Hepatocyte (in vitro differentiated cells): ENCODE measurements around the gene PYROXD2. TPM values are rescaled to one million over a fixed set of nuclear protein-coding genes. Genes with fewer than 3 reads are reported as not detected.

ENCODE experiments used
- DNase-seq: peaks from one replicate; pipeline ENCODE4 v3.0.0-alpha.2; 2016; ENCODE audit warnings: low spot score
- H2AFZ ChIP-seq: fragments of 200-600 bp; sonication (generic); 2 replicates; pipeline ENCODE4 v1.6.0; 2016; ENCODE audit warnings: antibody characterized with exemption, mild to moderate bottlenecking
- H3K27ac ChIP-seq: fragments of 200-600 bp; sonication (generic); 2 replicates; pipeline ENCODE4 v1.5.1; 2016; ENCODE audit warnings: mild to moderate bottlenecking
- H3K27me3 ChIP-seq: fragments of 200-600 bp; sonication (generic); 2 replicates; pipeline ENCODE4 v1.6.1; 2016
- H3K36me3 ChIP-seq: fragments of 200-600 bp; sonication (generic); replicated peaks from 2 replicates; pipeline ENCODE4 v1.5.1; 2016; ENCODE audit warnings: low read depth; ENCODE audit not compliant: insufficient read depth
- H3K4me1 ChIP-seq: fragments of 200-600 bp; sonication (generic); 2 replicates; pipeline ENCODE4 v1.5.1; 2016; ENCODE audit warnings: mild to moderate bottlenecking, moderate library complexity; ENCODE audit not compliant: insufficient read depth
- H3K4me2 ChIP-seq: fragments of 200-600 bp; sonication (generic); 2 replicates; pipeline ENCODE4 v1.6.0; 2016
- H3K4me3 ChIP-seq: fragments of 200-600 bp; sonication (generic); 2 replicates; pipeline ENCODE4 v1.5.1; 2016; ENCODE audit warnings: mild to moderate bottlenecking
- H3K79me2 ChIP-seq: fragments of 200-600 bp; sonication (generic); 2 replicates; pipeline ENCODE4 v1.6.0; 2017; ENCODE audit warnings: mild to moderate bottlenecking
- H3K9me2 ChIP-seq: fragments of 200-600 bp; sonication (generic); replicated peaks from 2 replicates; pipeline ENCODE4 v1.6.0; 2017; ENCODE audit warnings: mild to moderate bottlenecking; ENCODE audit not compliant: insufficient read depth
- H3K9me3 ChIP-seq: fragments of 200-600 bp; sonication (generic); 2 replicates; pipeline ENCODE4 v1.5.1; 2016; ENCODE audit warnings: low read depth, mild to moderate bottlenecking
- H4K20me1 ChIP-seq: fragments of 200-600 bp; sonication (generic); 2 replicates; pipeline ENCODE4 v1.6.0; 2016; ENCODE audit warnings: mild to moderate bottlenecking; ENCODE audit not compliant: insufficient read depth, poor library complexity, severe bottlenecking
- CTCF ChIP-seq: fragments of 200-600 bp; sonication (generic); IDR thresholded peaks from 2 replicates; pipeline ENCODE4 v1.5.1; 2016; ENCODE audit warnings: antibody characterized with exemption, mild to moderate bottlenecking; ENCODE audit not compliant: poor library complexity
- EZH2 ChIP-seq: fragments of 200-600 bp; sonication (generic); IDR thresholded peaks from 2 replicates; pipeline ENCODE4 v1.6.1; 2016; ENCODE audit warnings: antibody characterized with exemption, mild to moderate bottlenecking, borderline replicate concordance
- EZH2phosphoT487 ChIP-seq: fragments of 200-600 bp; sonication (generic); IDR thresholded peaks from one replicate; pipeline ENCODE4 v1.6.1; 2018; ENCODE audit warnings: antibody characterized with exemption, mild to moderate bottlenecking, low read depth, moderate library complexity; ENCODE audit not compliant: unreplicated experiment, severe bottlenecking
- WGBS: methylation state at CpG from one replicate; pipeline ENCODE4 v1.1.6; 2016; ENCODE audit warnings: low lambda C conversion rate; ENCODE audit errors: missing lambda C conversion rate; 5-methylcytosine and 5-hydroxymethylcytosine counted together
- polyA plus RNA-seq: library from polyadenylated mRNA; unstranded; fragments of >200 nt; fragmentation: Nextera tagmentation; extraction: Ambion mirVana; gene quantifications from 2 replicates; pipeline ENCODE4 v1.2.1, GENCODE V29; 2016
- total RNA-seq: library from RNA; depleted of rRNA; stranded (reverse); fragments of >200 nt; gene quantifications from 2 replicates; pipeline ENCODE4 v1.2.3, GENCODE V29; 2014

PYROXD2 gene
- total and polyA plus RNA-seq, 2 experiments from 2014 or later = 9.7 to 11.6 TPM

GRCh38 chr10:98339799-98340198, 75.2 kb downstream of the PYROXD2 start:
- H3K9me2 ChIP-seq = no peaks in the 10 kb centered on the region
- no peak overlapping the region for H3K4me3 ChIP-seq
- TF ChIP-seq CTCF = no peak
- no peak for TF ChIP-seq EZH2
- no peak for TF ChIP-seq EZH2phosphoT487
- H2AFZ ChIP-seq = no peak overlapping the region
- no peaks in the 10 kb centered on the region for H3K9me3 ChIP-seq
- H3K27me3 ChIP-seq = no peaks in the 10 kb centered on the region
- H3K79me2 ChIP-seq = no peaks in the 10 kb centered on the region
- H3K36me3 ChIP-seq = no peaks in the 10 kb centered on the region
- no peaks in the 10 kb centered on the region for H4K20me1 ChIP-seq
- H3K4me2 ChIP-seq = no peak overlapping the region
- 88% methylated on average over 5 of the region's 5 CpGs for WGBS
- H3K27ac ChIP-seq = no peak overlapping the region
- peaks cover 8% of the 10 kb centered on the region for H3K4me1 ChIP-seq
- no peak for DNase-seq

- H3K4me1 ChIP-seq = peaks cover 7% of the 10 kb centered on the region
- no peak for DNase-seq
- no peaks in the 10 kb centered on the region for H3K9me2 ChIP-seq
- no peaks in the 10 kb centered on the region for H3K36me3 ChIP-seq
- H4K20me1 ChIP-seq = no peaks in the 10 kb centered on the region
- H3K27me3 ChIP-seq = no peaks in the 10 kb centered on the region
- no peaks in the 10 kb centered on the region for H3K79me2 ChIP-seq
- H3K4me3 ChIP-seq = no peak overlapping the region
- H3K4me2 ChIP-seq = no peak overlapping the region
- H3K9me3 ChIP-seq = no peaks in the 10 kb centered on the region
- 89% methylated on average over 5 of the region's 5 CpGs for WGBS
- H2AFZ ChIP-seq = no peak overlapping the region
- no peak for TF ChIP-seq CTCF
- TF ChIP-seq EZH2phosphoT487 = no peak
- TF ChIP-seq EZH2 = no peak
- H3K27ac ChIP-seq = no peak overlapping the region
Measured at GRCh38 chr10:98338896-98339295, 76.1 kb downstream of the PYROXD2 start.

GRCh38 chr10:98338318-98338717, 76.7 kb downstream of the PYROXD2 start:
- Histone ChIP-seq H3K27me3 (no peaks in the 10 kb centered on the region), H3K9me3 (no peaks in the 10 kb centered on the region), H4K20me1 (no peaks in the 10 kb centered on the region), H3K4me2 (no peak overlapping the region), H2AFZ (no peak overlapping the region), H3K27ac (no peak overlapping the region), H3K79me2 (no peaks in the 10 kb centered on the region), H3K36me3 (no peaks in the 10 kb centered on the region), H3K9me2 (no peaks in the 10 kb centered on the region), H3K4me3 (no peak overlapping the region), H3K4me1 (peaks cover 7% of the 10 kb centered on the region)
- WGBS = 89% methylated on average over 6 of the region's 6 CpGs
- DNase-seq = no peak
- TF ChIP-seq CTCF (no peak), EZH2phosphoT487 (no peak), EZH2 (no peak)

GRCh38 chr10:98337484-98337883, 77.5 kb downstream of the PYROXD2 start:
- Histone ChIP-seq H3K4me2 (no peak overlapping the region), H3K27me3 (no peaks in the 10 kb centered on the region), H3K79me2 (no peaks in the 10 kb centered on the region), H2AFZ (no peak overlapping the region), H3K36me3 (no peaks in the 10 kb centered on the region), H3K4me3 (no peak overlapping the region), H3K9me3 (no peaks in the 10 kb centered on the region), H3K9me2 (no peaks in the 10 kb centered on the region), H3K4me1 (peaks cover 7% of the 10 kb centered on the region), H3K27ac (no peak overlapping the region), H4K20me1 (no peaks in the 10 kb centered on the region)
- 88% methylated on average over 8 of the region's 8 CpGs for WGBS
- DNase-seq = no peak
- TF ChIP-seq CTCF (no peak), EZH2 (no peak), EZH2phosphoT487 (no peak)
